Upper lobe of left lung (tissue), 6 donors: ENCODE measurements around the gene LRRC1. TPM values are rescaled to one million over a fixed set of nuclear protein-coding genes. Genes with fewer than 3 reads are reported as not detected.
A peak's percentile ranks its signal among the peaks of the same experiment; 100 is the strongest.

Experiments used
- ATAC-seq, 2 donors: fragments of 200-7000 bp; cut with Tn5 transposase; one replicate each; pipeline ENCODE4 v1.9.1; 2022; ENCODE audit warnings: mild to moderate bottlenecking in 2 of 2, moderate library complexity in 2 of 2; ENCODE audit not compliant: low FRiP score in 2 of 2
- DNase-seq, 2 donors: peaks; one replicate each; pipeline ENCODE4 v3.0.0-alpha.2; 2019 to 2020
- H3K27ac ChIP-seq, 4 donors: fragments of 200-600 bp; sonication (generic); one replicate each; pipeline ENCODE4 v1.5.1; 2016 to 2019
- H3K27me3 ChIP-seq, 4 donors: fragments of 200-600 bp; sonication (generic); one replicate each; pipeline ENCODE4 v1.5.1; 2017 to 2019
- H3K36me3 ChIP-seq, 4 donors: fragments of 200-600 bp; sonication (generic); one replicate each; pipeline ENCODE4 v1.5.1; 2016 to 2019
- H3K4me1 ChIP-seq, 4 donors: fragments of 200-600 bp; sonication (generic); one replicate each; pipeline ENCODE4 v1.5.1; 2018 to 2019
- H3K4me3 ChIP-seq, 4 donors: fragments of 200-600 bp; sonication (generic); one replicate each; pipeline ENCODE4 v1.5.1; 2017 to 2019; ENCODE audit warnings: mild to moderate bottlenecking in 2 of 4, moderate library complexity in 1 of 4
- H3K9me3 ChIP-seq, 4 donors: fragments of 200-600 bp; sonication (generic); one replicate each; pipeline ENCODE4 v1.5.1; 2018 to 2019
- EP300 ChIP-seq, 4 donors: sonication (generic); formaldehyde crosslinking; IDR thresholded peaks; one replicate each; pipeline ENCODE4 v1.5.1; 2017; ENCODE audit warnings: antibody characterized with exemption in 4 of 4, control low read depth in 2 of 4
- POLR2A ChIP-seq, 4 donors: fragments of 450-650 bp; IDR thresholded peaks; one replicate each; pipeline ENCODE4 v1.5.1; 2016 to 2017; ENCODE audit warnings: antibody characterized with exemption in 4 of 4, mild to moderate bottlenecking in 2 of 4
- POLR2AphosphoS5 ChIP-seq, 2 donors: sonication (generic); formaldehyde crosslinking; IDR thresholded peaks; one replicate each; pipeline ENCODE4 v1.5.1; 2017; ENCODE audit warnings: antibody characterized with exemption in 2 of 2
- WGBS, 2 donors: methylation state at CpG; one replicate each; pipeline ENCODE4 v1.1.5; 2017 to 2018; 5-methylcytosine and 5-hydroxymethylcytosine counted together
- total RNA-seq, 6 donors: library from RNA; depleted of rRNA in 4 of 6; stranded (reverse); fragments of >200 nt in 4 of 6; gene quantifications; one replicate each; pipeline versions ENCODE4 v1.1.0 to v1.2.1, GENCODE V29; 2016 to 2021
- TF ChIP-seq, protein P1 (sequence below), 6 experiments: fragments of 450-650 bp in 4 of 6; fragments of 200-600 bp in 2 of 6; sonication (generic) in 2 of 6; IDR thresholded peaks; one replicate each; pipeline ENCODE4 v1.5.1; 2016 to 2019; ENCODE audit warnings: antibody characterized with exemption in 6 of 6
- donor health status: DM: no; HTN: no; CAD: no; lungs with moderate emphysema.
- donor health status: DM: no; HTN: yes; CAD: no; lungs with severe emphysema.

Gene LRRC1
- total RNA-seq, 6 donors from 2014 or later: 10.9 to 31.5 (median 19.4) TPM

GRCh38 chr6:53956068-53956711 is 161.4 kb downstream of the LRRC1 start:
- no peaks in the 10 kb centered on the region for H3K9me3 ChIP-seq
- peak; percentile 51 to 66 for ATAC-seq
- H3K4me3 ChIP-seq: no peak overlapping the region
- 37 to 43% methylated on average over 6 of the region's 6 CpGs for WGBS, 2 donors
- H3K36me3 ChIP-seq: no peaks in the 10 kb centered on the region
- no peaks in the 10 kb centered on the region for H3K27me3 ChIP-seq
- H3K27ac ChIP-seq: no peak overlapping the region
- no peaks in the 10 kb centered on the region for H3K4me1 ChIP-seq
- TF ChIP-seq, protein P1, sequence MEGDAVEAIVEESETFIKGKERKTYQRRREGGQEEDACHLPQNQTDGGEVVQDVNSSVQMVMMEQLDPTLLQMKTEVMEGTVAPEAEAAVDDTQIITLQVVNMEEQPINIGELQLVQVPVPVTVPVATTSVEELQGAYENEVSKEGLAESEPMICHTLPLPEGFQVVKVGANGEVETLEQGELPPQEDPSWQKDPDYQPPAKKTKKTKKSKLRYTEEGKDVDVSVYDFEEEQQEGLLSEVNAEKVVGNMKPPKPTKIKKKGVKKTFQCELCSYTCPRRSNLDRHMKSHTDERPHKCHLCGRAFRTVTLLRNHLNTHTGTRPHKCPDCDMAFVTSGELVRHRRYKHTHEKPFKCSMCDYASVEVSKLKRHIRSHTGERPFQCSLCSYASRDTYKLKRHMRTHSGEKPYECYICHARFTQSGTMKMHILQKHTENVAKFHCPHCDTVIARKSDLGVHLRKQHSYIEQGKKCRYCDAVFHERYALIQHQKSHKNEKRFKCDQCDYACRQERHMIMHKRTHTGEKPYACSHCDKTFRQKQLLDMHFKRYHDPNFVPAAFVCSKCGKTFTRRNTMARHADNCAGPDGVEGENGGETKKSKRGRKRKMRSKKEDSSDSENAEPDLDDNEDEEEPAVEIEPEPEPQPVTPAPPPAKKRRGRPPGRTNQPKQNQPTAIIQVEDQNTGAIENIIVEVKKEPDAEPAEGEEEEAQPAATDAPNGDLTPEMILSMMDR (IDR thresholded peaks at IDR 0.05): peak; percentile 27 to 58 (median 36)
- no peak for TF ChIP-seq POLR2AphosphoS5 (IDR thresholded peaks at IDR 0.05)
- DNase-seq: peak in 1 of 2 donors; percentile 49

GRCh38 chr6:53956804-53957203 is 162.0 kb downstream of the LRRC1 start:
- DNase-seq (no peak), ATAC-seq (no peak)
- no peaks in the 10 kb centered on the region for H3K9me3 ChIP-seq
- H3K36me3 ChIP-seq: no peaks in the 10 kb centered on the region
- H3K4me3 ChIP-seq: no peak overlapping the region
- no peaks in the 10 kb centered on the region for H3K4me1 ChIP-seq
- H3K27ac ChIP-seq: no peak overlapping the region
- H3K27me3 ChIP-seq: no peaks in the 10 kb centered on the region
- no peak for TF ChIP-seq POLR2A (IDR thresholded peaks at IDR 0.05)
- TF ChIP-seq, protein P1 (IDR thresholded peaks at IDR 0.05): no peak
- TF ChIP-seq EP300 (IDR thresholded peaks at IDR 0.05): no peak
- TF ChIP-seq POLR2AphosphoS5 (IDR thresholded peaks at IDR 0.05): no peak

DNA sequence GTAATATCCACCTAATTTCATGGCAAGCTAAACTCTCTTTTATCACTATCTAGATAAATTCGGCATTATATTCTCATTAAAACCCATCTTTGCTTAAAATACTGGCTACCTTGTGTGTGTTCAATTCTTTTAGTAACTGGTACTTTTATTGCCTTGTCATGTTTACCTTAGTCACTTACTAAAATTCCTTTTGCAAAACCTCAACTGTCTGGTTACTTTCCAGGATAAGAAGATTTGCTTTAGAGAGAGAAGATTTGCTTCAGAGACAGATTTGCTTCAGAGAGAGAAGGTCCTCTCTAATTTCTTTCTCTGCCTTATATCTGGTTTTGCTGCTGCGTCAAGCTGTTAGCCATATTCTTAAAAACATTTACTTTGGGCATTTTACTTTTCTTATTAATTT is 164.9 kb downstream of the LRRC1 start:
- no peak overlapping the region for H3K27ac ChIP-seq
- no peaks in the 10 kb centered on the region for H3K27me3 ChIP-seq
- WGBS, 2 donors: 44 to 46% methylated on average over 2 of the region's 2 CpGs
- ATAC-seq (no peak), DNase-seq (no peak)
- no peaks in the 10 kb centered on the region for H3K36me3 ChIP-seq
- H3K9me3 ChIP-seq: no peaks in the 10 kb centered on the region
- H3K4me3 ChIP-seq: no peak overlapping the region
- no peaks in the 10 kb centered on the region for H3K4me1 ChIP-seq
- TF ChIP-seq, protein P1 (IDR thresholded peaks at IDR 0.05): no peak
- TF ChIP-seq EP300 (IDR thresholded peaks at IDR 0.05): no peak
- no peak for TF ChIP-seq POLR2A (IDR thresholded peaks at IDR 0.05)
- no peak for TF ChIP-seq POLR2AphosphoS5 (IDR thresholded peaks at IDR 0.05)

- no peak for DNase-seq
- Histone ChIP-seq H3K4me3 (no peak overlapping the region), H3K27me3 (no peaks in the 10 kb centered on the region), H3K36me3 (no peaks in the 10 kb centered on the region), H3K9me3 (no peaks in the 10 kb centered on the region), H3K4me1 (no peaks in the 10 kb centered on the region), H3K27ac (no peak overlapping the region)
- ATAC-seq: no peak
- TF ChIP-seq, protein P1 (IDR thresholded peaks at IDR 0.05): no peak
- TF ChIP-seq POLR2AphosphoS5 (IDR thresholded peaks at IDR 0.05) (no peak), EP300 (IDR thresholded peaks at IDR 0.05) (no peak), POLR2A (IDR thresholded peaks at IDR 0.05) (no peak)
- WGBS, 2 donors: 90 to 92% methylated on average over 4 of the region's 4 CpGs
These were observed 165.5 kb downstream of the LRRC1 start for GRCh38 chr6:53960311-53960710.

DNA sequence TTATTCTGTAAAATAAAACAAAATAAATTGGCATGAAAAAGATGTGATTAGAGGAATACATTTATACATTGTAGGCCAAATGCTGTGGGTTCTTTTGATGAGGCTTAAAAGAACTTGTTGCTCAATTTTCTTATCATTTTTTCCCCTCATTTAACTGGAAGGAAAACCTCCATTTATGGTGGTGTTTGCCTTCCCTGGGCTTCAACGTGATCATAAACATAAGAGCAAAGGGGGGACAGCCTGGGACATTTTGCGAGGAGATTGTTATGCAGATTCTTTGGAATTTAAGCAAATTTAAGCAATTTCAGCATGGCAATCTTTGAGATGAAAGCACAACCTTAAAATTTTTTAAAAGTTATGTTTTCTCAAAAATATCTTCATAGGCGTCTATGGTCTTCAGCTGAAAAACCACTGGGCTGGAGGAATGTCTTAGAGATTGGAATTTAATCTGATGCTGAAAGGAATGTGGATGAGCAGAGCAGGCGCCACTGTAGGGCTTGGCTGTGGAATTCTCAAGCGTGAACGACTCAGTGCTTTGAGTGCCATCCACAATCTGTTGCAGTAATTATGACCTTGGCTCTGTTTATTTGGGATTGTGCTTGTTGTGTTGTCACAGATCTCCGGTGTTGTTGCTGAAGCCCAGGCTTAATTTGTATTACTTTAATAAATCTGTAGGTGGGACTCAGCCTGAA is 167.0 kb downstream of the LRRC1 start:
- peak; percentile 39 to 59 for ATAC-seq

More for the DNA sequence above, 167.0 kb downstream of the LRRC1 start:
- DNase-seq: no peak
- Histone ChIP-seq H3K4me1 (no peaks in the 10 kb centered on the region), H3K4me3 (no peak overlapping the region), H3K27me3 (no peaks in the 10 kb centered on the region), H3K36me3 (no peaks in the 10 kb centered on the region), H3K27ac (no peak overlapping the region), H3K9me3 (no peaks in the 10 kb centered on the region)
- 50 to 51% methylated on average over 7 of the region's 7 CpGs for WGBS, 2 donors
- TF ChIP-seq POLR2A (IDR thresholded peaks at IDR 0.05) (no peak), POLR2AphosphoS5 (IDR thresholded peaks at IDR 0.05) (no peak), EP300 (IDR thresholded peaks at IDR 0.05) (no peak)
- TF ChIP-seq, protein P1 (IDR thresholded peaks at IDR 0.05): no peak
